NCI-H128 (cell line): ENCODE results near the gene PITPNB.

Experiments used
- DNase-seq: peaks from one replicate; lab custom pipeline; 2025; ENCODE audit not compliant: unreplicated experiment; lab: John Stamatoyannopoulos, UW

The PITPNB gene

DNA sequence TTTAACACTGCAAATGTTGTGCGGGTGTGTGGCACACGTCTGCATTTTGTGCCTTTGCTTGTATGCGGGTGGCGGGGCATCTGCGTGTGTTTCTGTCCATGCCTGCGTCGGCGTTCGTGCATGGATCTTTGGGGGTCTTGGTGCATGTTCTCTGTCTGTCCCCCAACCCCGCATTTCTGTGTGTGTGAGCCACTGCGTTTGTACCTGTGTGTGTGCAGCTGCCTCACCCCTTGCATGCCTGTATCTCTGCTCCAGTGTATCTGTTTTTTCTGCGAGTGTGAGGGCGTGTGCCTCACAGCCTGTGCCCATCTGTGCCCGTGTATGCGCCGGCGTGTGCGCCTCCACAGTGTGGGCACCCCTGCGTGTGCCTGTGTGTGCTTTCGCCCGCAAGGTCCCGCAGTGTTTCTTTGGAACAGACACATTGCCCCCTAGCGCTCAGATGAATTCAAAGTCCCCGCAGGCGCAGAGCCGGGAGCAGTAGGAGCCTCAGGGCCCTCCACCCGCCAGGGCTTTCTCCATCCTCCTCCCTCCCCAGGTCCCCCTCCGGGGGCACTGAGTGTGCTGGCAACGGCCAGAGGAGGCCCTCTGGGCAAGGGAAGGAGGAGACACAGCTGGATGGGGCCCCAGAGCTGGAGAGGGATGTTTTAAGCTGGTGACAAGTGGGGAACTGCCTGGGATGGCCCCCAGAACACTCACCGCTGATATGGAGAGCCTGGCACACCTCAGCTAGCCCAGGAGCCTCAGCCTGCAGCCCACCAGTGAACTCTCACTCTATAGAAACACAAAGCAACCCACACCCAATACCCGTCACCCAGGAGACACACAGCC lies 114.4 kb downstream of the PITPNB start:
- DNase-seq = peak; percentile 24

DNA sequence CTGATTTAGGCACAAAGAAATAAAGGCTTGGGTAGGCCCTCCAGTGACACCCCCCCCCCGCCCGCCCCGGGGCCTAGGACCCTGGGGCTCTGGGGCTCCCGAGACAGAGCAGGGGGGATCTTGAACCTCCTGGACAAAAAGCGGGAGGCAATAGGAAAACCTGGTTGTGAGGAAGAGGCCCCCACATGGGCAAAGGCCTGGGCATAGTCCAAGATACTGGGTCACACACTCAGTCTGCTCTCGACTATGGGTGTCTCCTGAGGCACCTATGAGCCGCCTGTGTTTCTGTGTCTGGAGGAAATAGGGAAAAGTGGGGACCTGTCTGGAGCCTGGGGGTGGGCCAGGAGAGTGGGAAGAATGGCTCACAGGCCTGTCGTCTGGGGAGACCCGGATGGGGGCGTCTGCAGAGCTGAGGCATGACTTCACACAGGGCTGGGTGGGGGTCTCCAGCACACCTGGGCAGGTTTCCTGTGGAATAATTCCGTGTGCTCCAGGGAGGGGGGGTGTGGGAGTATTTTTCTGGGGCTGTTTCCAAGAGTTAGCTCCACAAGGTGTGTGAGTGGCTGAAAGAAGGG lies 115.1 kb downstream of the PITPNB start:
- DNase-seq = no peak

DNA sequence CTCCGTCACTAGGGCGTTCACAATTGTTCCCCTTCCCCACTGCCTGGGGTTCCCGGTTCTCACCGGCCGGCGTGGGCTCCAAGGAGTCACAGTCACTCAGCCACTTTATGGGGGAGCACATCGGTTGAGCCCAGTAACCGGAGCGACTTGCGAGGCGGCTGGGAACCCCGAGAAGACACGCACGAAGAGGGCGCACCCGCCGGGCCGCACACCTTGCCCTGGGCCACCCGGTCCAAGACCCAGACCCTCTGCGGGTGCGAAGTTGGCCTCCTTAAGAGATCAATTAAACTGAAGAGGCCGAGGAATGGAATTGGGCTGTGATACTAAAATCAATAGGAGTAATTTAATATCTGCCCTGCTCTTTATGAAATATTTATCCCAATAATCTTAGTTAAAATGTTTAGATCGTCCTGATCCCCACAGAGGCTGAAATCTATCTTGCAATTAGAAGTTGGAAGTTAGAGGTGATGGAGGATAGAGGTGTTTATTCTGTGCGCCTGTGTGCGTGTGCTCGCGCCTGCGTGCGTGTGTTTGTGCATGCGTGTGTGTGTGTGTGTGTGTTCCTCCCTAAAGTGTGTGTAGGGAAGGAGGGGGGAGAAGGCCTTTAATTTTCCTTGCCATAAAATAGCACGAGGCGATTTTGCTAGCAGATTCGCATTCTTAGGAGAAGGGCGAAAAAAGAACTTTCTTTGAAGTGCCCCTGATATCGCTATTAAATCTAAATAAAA lies 116.5 kb downstream of the PITPNB start:
- DNase-seq = no peak
